HG03354 (cell line): Measurements from ENCODE around the gene APOA1.

Source experiments
- ATAC-seq: cut with Tn5 transposase; IDR thresholded peaks from one replicate; pipeline ENCODE4 v1.9.1; 2021; ENCODE audit warnings: mild to moderate bottlenecking; ENCODE audit not compliant: unreplicated experiment, poor library complexity, severe bottlenecking

Gene APOA1

DNA sequence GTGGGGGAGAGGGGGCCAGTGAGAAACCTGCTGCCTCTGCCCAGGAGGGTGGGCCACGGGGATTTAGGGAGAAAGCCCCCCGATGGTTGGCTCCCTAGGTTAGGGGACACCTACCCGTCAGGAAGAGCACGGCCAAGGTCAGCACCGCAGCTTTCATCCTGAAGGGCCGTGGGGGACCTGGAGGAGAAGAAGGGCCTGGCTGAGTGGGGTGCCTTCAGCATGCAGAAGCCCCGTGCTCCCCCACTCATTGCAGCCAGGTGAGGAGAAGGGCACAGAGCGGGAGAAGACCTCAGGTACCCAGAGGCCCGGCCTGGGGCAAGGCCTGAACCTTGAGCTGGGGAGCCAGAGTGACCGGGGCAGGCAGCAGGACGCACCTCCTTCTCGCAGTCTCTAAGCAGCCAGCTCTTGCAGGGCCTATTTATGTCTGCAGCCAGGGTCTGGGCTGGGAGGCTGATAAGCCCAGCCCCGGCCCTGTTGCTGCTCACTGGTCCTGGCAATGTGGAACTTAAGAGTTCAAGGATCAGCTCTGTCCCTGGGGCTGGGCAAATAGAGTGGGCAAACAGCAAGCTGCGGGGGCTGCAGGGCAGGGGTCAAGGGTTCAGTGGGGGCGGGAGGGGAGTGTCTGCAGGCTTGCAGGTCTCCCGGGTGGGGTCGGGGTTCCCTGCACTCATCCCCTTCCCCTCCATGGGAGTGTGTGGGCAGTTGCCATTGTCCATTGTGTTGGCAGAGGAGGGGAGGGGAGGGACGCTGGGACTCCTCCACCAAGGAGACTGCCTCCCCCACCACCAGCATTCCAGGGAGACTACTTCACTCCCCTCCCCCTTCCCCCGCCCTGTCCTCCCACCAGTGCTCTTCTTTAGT lies at the start of gene APOA1:
APOA1 (minus strand) TSS at position 392 of the 861 bp plus-strand sequence; CDS start at position 157, 235 bp downstream.
- ATAC-seq, result no peak

DNA sequence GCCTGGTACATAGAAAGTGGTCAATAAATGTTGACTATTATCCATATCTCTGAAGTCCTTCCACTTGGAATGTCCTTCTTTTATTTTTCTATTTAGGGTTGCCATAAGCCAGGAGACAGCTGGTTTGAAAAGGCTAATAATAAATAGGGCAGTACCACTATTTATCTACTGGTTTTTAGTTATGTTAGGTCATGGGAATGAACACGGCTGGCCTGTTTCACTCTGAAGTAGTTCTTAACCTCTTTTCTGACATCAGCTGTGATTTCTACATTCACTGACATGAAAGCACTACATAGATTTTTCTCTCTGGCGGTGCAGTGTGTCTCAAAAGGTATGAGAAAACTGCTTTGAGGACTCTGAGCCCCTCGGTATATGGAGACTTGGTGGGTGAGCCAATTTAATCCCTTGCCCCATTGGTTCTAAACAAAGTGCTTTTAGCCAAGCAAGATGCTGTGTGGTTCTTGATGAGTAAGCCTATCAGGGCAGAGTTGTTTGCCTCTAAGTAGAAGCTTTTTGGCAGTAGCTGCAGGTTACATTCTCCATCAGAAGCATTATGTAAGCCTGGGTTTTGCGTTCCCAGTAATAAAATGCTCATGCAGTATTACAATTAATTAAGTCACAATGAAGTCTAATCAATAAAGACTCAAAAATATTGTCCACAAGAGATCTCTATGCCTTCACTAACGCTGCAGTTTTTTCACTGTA lies 48.7 kb upstream of the APOA1 start:
- ATAC-seq, result no peak

GRCh38 chr11:116882386-116882785 lies 45.0 kb upstream of the APOA1 start:
- no peak for ATAC-seq

DNA sequence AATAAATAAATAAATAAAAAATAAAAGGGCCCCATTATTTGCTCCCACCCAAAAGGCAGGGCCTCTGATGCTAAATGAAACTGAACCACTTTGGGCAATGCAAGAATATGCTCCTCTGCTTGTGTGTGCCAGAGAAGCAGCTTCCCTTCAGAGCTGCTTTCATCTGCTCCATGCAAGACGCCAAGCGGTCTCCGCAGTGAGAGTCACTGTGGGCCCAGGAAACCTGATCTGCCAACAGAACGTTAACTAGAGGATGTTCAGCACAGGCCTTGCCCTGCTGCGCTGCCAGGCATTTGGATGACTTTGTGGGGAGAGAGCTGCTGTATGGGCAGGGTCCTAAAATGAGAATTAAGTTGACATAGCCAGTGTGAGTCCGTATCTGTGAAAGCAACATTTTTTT lies 43.7 kb upstream of the APOA1 start:
- no peak for ATAC-seq

DNA sequence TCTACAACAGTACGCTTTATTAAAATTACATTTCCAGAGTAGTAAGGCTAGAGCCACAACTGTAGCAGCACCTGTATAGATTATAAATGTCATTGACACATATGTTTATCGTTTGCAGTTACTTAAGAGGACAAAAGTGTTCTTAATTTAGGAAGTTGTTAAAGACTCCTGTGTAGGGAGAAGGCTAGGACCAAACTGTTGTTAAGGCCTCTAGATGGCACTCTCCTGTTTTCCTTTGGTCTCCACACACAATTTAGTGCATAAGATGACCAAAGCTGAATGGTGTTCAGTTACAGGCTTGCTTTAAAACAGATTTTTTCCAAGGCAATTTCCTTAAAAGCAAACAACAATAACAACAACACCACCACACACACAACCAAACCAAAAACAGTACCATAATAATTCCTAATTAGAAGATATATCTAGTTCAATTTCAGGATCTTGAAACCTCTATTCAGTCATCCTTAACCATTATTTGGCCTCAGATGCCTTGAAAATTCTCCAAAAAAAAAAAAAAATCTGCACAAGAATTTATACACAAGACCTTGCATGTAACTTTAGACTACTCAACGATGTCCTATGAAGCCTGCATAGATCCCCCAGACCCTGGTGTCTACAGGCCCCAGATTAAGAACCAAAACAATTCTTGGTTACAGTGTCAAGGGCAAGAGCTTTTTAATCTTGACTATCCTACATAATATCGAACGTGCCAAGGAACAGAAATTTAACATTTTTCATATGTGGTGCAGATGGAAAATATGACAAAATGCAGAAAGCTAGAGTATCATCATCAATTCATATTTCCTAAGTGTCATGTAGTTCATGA lies 42.6 kb upstream of the APOA1 start:
- ATAC-seq, result no peak

DNA sequence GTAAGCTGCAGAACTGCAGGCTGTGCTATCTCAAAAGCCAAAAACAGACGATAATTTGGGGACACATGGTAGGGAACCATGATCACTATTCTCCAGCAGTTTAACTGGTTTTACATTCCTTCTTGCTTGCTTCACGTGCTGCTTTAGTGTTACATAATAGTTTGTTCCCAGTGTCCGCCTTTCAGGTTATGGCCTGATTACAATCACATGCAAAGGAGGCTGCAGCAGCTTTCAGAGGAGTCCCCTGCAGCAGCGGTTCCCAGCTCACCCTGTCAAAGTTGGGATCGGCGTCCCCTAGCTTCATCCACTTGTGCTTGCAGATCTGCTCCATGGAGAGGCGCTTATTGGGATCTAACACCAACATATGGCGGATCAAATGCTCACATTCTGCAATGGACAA lies 39.2 kb upstream of the APOA1 start:
- ATAC-seq, result no peak

DNA sequence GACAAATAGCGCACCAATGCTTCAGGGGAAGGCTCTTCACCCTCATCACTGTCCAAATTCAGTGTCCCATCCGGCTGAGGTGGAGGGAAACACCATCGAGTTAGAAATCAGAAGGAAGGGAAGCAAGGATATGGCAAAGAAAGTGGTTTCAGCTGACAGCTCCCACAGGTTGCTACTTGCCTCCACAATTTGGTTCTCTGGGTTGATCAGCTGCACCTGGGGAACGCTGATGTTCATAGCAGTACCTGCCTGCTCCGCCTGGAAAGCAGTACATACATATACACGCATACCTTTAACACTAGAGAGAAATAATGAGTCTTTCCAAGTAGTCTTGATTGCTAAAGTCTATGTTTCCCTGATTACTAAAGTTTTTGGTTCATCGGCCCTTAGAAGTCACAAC lies 37.8 kb upstream of the APOA1 start:
- ATAC-seq, result no peak

- ATAC-seq, result no peak
Measured at GRCh38 chr11:116874251-116874650, 36.8 kb upstream of the APOA1 start.

- ATAC-seq, result no peak
Measured at GRCh38 chr11:116873381-116873780, 36.0 kb upstream of the APOA1 start.

- no peak for ATAC-seq
Measured at GRCh38 chr11:116871248-116871647, 33.8 kb upstream of the APOA1 start.

- no peak for ATAC-seq
Measured at GRCh38 chr11:116870054-116870453, 32.6 kb upstream of the APOA1 start.

GRCh38 chr11:116869610-116870009 lies 32.2 kb upstream of the APOA1 start:
- no peak for ATAC-seq

- ATAC-seq, result no peak
Measured at GRCh38 chr11:116868066-116868465, 30.6 kb upstream of the APOA1 start.

DNA sequence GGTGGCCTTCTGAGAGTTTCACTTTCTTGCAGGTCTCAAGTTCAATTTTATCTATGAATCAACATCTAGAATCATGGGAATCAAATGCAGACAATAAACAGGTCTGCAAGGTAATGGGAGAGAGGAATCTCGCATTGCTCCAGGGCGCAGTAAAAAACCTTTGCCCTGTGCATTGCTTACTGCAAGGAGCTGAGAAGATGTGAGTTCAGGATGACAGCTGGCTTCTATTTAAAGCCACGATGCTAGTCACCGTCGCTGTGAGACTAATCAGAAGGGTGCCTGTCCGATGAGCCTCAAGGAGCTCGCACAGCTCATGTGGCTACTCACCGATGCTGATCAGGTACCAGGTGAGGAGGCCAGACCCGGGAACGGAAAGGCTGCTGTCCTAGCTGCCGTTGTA lies 30.2 kb upstream of the APOA1 start:
- ATAC-seq, result no peak

DNA sequence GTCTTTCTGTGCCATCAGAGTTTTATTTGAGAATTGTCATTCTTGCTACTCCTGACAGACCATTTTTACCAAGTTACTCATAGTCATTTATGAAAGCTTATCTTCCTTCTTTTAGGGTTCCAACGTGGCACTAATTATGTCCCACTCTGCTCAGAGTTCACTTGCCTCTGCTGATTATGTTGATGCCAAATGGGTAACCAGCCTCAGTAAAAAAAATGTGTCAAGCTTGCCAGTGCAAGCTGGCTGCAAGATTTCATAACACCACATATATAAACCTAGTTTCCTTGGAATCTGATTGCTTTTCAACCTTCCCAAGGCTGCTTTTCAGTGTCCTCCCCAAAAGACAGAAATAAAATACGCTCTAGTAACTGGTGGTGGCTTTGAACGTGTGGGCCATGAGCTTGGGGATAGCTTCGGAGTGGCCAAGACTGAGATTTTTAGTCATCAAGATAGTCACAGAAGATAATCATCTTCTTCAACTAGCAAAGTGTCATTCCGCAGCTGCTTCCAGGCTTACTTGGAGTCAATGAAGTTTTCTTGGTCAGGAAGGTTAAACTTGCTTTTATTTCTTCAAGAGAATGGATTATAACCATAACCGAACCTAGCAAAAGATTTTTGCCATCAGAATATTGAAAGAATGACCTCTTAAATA lies 29.5 kb upstream of the APOA1 start:
- no peak for ATAC-seq

DNA sequence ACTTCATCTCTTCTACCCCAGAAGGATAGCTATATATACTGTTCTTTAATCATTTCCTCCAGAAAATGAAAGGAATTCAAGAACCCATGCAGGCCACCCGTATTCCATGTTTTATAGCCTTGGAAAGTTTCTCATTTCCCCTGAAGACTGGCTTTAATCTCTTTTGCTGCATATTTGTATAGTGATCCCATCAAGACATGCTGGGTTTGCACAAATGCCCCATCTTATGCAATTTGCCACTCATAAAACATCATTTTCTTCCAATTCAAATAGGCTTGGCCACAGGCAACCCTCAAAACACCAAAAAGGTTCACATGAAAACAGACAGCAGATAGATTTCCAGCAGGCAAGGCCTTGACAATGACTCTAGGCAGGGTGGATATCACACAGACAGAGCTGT lies 28.3 kb upstream of the APOA1 start:
- ATAC-seq, result no peak

GRCh38 chr11:116864531-116864930 lies 27.1 kb upstream of the APOA1 start:
- ATAC-seq, result no peak

DNA sequence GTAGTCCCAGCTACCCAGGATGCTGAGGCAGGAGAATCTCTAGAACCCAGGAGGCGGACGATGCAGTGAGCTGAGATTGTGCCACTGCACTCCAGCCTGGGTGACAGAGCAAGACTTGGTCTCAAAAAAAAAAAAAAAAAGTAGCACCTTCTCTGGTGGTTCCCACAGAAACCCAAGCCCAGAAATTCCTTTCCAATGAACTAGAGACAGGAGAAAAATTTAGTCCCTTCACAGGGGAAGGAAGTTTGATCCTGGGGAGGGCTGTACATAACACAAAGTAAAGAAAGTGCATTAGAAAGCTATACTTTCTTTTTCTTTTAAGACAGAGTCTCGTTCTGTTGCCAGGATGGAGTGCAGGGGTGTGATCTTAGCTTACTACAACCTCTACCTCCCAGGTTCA lies 25.5 kb upstream of the APOA1 start:
- no peak for ATAC-seq

DNA sequence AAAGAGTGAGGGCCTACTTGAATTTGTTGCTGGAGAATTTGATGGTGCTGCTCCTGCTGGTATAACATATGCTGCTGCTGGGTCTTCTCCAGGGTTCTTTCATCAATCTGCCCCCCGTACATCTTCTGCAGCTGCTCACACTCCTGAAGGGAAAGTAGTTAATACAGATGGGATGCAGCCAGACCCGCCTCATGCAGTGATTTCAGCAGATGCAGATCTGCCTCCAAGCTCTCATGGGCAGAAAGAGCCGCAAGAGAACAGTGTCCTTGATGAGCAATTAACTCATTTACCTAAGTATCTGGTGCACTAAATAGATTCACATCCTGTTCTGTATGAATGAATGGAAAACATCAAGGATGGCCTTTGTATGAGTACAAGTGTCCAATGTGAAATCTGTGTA lies 24.8 kb upstream of the APOA1 start:
- no peak for ATAC-seq

GRCh38 chr11:116861539-116861938 lies 24.1 kb upstream of the APOA1 start:
- ATAC-seq, result no peak
